GM12878 (cell line): Measurements from ENCODE around the gene ANP32A.

Source experiments
- TF ChIP-seq, protein P1 (sequence below): fragments of 450-650 bp; IDR thresholded peaks from 2 replicates; pipeline ENCODE4 v1.6.1; 2017; ENCODE audit warnings: borderline replicate concordance
- TF ChIP-seq, protein P2 (sequence below), 3 experiments: IDR thresholded peaks in 2 of 3; conservative IDR thresholded peaks in 1 of 3; 2 replicates each; pipeline ENCODE4 v1.5.1; 2011; ENCODE audit warnings: low read depth in 3 of 3, low read length in 3 of 3, mild to moderate bottlenecking in 3 of 3, control low read depth in 2 of 3, moderate library complexity in 2 of 3, inconsistent platforms in 1 of 3, mixed read lengths in 1 of 3; ENCODE audit not compliant: control insufficient read depth in 2 of 3, insufficient read depth in 1 of 3; ENCODE audit errors: extremely low read depth in 1 of 3

DNA sequence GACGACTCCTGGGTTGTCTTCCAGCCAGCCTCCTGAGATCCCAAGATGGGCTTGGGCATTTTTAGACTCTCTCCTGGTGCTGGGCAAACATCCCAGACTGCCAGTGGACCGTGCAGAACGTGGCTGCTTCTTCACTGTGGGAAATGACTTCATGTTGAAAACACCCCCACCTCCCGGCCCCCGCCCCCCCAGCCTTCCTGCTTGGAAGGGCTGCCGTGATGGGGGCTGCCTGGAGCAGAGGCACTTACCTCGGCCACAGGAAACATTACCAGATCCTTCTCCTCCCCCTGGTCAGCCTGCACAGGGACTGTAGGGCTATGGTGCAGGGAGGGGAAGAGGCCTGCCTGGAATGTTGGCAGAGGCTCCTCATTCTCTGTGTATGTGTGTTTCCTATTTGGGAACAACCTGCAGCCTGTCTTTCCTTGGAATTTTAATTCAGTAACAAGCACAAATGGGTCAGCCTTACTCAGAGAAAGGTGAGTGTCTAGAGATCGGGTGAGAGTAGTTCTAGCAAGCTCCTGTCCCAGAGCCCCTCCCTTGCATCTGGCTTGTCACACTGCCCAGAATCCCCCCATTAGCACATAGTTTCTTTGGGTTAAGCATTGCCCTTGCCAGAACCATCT, 90.8 kb downstream of the ANP32A start:
- TF ChIP-seq, protein P1, sequence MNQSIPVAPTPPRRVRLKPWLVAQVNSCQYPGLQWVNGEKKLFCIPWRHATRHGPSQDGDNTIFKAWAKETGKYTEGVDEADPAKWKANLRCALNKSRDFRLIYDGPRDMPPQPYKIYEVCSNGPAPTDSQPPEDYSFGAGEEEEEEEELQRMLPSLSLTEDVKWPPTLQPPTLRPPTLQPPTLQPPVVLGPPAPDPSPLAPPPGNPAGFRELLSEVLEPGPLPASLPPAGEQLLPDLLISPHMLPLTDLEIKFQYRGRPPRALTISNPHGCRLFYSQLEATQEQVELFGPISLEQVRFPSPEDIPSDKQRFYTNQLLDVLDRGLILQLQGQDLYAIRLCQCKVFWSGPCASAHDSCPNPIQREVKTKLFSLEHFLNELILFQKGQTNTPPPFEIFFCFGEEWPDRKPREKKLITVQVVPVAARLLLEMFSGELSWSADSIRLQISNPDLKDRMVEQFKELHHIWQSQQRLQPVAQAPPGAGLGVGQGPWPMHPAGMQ, result no peak
- TF ChIP-seq, protein P2, sequence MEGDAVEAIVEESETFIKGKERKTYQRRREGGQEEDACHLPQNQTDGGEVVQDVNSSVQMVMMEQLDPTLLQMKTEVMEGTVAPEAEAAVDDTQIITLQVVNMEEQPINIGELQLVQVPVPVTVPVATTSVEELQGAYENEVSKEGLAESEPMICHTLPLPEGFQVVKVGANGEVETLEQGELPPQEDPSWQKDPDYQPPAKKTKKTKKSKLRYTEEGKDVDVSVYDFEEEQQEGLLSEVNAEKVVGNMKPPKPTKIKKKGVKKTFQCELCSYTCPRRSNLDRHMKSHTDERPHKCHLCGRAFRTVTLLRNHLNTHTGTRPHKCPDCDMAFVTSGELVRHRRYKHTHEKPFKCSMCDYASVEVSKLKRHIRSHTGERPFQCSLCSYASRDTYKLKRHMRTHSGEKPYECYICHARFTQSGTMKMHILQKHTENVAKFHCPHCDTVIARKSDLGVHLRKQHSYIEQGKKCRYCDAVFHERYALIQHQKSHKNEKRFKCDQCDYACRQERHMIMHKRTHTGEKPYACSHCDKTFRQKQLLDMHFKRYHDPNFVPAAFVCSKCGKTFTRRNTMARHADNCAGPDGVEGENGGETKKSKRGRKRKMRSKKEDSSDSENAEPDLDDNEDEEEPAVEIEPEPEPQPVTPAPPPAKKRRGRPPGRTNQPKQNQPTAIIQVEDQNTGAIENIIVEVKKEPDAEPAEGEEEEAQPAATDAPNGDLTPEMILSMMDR (IDR thresholded peaks at IDR 0.05 in 2 of 3, conservative IDR thresholded peaks at IDR 0.05 in 1 of 3; ENCODE audit: control insufficient read depth in 2 of 3, extremely low read depth in 1 of 3, insufficient read depth in 1 of 3, low read depth in 3 of 3, low read length in 3 of 3), result no peak
